Astrocyte of the cerebellum (primary cell): ENCODE measurements around the gene RAPGEF5.

Experiments
- DNase-seq: peaks from one replicate; pipeline ENCODE4 v3.0.0-alpha.2; 2011; ENCODE audit warnings: low read depth
- H3K4me3 ChIP-seq: 2 replicates; pipeline ENCODE4 v1.5.1; 2011; ENCODE audit warnings: mild to moderate bottlenecking, low read depth, low read length, moderate library complexity
- in situ Hi-C: cut with HindIII; loops from 2 replicates; pipeline ENCODE4 v1.10.0; 2017; ENCODE audit warnings: low sequenced_read_pairs
- TF ChIP-seq, protein P1 (sequence below): IDR thresholded peaks from 2 replicates; pipeline ENCODE4 v1.5.1; 2012; ENCODE audit warnings: low read length, low read depth, moderate library complexity, mild to moderate bottlenecking; ENCODE audit errors: missing control alignments

RAPGEF5 gene

DNA sequence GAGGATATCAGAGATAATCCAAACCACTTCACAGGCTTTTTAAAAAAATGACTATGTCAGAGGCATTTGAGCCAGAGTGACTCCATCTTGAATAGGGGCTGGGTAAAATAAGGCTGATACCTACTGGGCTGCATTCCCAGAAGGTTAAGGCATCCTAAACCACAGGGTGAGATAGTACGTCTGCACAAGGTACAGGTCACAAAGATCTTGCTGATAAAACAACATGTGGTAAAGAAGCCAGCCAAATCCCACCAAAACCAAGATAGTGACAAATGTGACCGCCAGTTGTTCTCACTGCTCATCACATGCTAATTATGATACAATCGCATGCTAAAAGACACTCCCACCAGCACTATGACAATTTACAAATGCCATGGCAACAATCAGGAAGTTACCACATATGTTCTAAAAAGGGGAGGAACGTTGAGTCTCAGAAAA lies 177.5 kb downstream of the RAPGEF5 start:
- in situ Hi-C loops: no loop called here
- no peak overlapping the region for H3K4me3 ChIP-seq
- DNase-seq: no peak
- TF ChIP-seq, protein P1, sequence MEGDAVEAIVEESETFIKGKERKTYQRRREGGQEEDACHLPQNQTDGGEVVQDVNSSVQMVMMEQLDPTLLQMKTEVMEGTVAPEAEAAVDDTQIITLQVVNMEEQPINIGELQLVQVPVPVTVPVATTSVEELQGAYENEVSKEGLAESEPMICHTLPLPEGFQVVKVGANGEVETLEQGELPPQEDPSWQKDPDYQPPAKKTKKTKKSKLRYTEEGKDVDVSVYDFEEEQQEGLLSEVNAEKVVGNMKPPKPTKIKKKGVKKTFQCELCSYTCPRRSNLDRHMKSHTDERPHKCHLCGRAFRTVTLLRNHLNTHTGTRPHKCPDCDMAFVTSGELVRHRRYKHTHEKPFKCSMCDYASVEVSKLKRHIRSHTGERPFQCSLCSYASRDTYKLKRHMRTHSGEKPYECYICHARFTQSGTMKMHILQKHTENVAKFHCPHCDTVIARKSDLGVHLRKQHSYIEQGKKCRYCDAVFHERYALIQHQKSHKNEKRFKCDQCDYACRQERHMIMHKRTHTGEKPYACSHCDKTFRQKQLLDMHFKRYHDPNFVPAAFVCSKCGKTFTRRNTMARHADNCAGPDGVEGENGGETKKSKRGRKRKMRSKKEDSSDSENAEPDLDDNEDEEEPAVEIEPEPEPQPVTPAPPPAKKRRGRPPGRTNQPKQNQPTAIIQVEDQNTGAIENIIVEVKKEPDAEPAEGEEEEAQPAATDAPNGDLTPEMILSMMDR: no peak

DNA sequence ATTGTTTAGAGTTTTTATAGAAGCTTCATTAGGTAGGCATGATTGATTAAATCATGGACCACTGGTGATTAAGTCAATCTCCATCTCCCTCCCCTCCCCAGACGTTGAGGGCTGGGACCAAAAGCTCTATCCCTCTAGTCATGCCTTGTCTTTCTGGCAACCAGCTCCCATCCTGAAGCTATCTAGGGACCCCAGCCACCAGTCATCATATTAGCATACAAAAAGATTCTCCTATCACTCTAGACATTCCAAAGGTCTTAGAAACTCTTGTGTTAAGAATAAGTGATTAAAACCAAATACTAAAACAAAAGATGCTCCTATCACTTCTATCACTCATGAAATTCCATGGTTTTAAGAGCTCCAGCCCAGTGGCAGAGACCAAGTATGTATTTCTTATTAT lies 178.2 kb downstream of the RAPGEF5 start:
- no peak overlapping the region for H3K4me3 ChIP-seq
- TF ChIP-seq, protein P1: no peak
- DNase-seq: no peak
- in situ Hi-C loops: no loop called here

DNA sequence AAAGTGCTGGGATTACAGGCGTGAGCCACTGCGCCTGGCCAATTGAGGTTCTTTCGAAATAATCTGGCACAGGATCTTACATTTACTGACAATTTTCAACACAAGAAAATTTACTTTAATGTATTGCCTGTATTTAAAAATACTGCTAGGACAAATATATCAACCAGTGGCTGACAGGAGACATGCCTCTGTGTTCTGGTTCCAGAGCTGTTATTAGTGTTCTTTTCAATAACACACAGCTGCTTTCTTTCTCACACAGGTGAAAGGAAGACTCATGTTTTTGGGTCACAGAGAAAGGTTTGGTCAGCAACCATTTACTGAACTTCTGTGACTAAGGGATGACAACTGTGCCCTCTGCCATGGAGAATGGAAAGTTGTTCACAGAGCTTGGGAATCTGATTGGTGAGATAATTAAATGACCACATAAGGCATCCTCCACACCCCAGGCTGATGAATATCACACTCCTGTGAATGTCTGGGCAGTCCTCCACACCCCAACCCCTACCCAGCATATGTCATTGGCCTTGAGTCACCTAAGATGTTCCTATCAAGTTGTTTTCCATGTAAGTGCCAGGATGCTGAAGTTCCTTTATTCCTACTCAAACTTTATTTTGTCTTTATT lies 180.1 kb downstream of the RAPGEF5 start:
- in situ Hi-C loops: no loop called here
- TF ChIP-seq, protein P1: no peak
- DNase-seq: no peak
- no peak overlapping the region for H3K4me3 ChIP-seq

DNA sequence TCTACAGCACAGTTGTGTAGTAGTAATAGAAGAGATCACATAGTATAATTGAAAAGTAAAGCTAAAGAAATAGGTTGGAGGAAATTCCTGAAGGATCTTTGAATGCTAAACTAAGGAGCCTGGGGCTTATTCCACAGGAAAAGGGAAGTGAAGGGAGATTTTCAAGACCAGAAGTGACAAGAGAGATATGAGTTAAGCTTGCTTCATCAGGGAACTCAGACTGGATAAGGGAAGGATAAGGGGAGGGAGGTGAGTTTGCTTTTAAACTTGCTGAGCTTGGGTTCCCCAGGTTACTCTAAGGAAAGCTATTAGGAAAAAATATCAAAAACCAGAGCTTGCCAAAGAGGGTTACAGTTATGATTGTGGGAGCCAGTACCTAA lies 182.4 kb downstream of the RAPGEF5 start:
- in situ Hi-C loops: no loop called here
- TF ChIP-seq, protein P1: no peak
- DNase-seq: no peak
- H3K4me3 ChIP-seq: no peak overlapping the region

DNA sequence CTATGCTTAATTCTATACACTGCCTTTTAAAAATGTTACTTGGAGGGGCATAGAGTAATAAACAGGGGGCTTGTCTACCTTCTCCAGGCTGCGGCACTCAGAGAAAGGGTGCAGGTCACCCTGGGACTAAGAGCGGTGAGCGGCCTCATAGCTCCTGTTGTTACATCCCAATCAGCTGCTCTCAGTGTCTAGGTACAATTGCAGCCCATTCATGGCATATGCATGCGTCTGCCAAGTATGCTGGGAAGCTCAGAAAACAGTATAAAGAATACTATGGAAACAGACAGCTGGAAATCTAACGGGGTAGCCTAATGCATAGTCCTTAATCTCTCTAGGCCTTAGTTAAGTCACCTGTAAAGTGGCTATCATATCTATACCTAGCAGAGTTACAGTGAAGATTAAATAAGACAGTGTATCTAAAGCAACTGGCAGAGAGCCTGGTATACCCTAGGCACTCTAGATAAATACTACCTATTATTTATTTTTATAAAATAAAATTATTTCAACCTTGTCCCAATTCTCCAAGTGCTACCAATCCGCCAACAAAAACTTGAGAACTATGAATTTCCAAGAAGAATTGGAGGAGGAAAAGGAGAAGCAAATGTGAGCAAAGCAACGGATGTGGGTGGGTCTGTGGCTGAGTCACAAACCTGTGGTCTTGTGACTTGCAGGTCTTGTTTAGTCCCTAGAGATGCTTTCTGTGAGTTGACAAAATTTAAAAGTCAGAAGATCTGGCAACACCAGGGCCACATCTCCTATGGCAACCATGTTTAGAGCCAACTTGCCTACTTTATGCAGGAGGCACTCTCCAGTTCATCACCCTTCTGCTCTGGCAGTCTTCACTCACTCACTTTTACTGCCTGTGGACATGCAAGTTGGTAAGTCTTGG lies 183.0 kb downstream of the RAPGEF5 start:
- in situ Hi-C loops: no loop called here
- no peak overlapping the region for H3K4me3 ChIP-seq
- TF ChIP-seq, protein P1: no peak
- no peak for DNase-seq

DNA sequence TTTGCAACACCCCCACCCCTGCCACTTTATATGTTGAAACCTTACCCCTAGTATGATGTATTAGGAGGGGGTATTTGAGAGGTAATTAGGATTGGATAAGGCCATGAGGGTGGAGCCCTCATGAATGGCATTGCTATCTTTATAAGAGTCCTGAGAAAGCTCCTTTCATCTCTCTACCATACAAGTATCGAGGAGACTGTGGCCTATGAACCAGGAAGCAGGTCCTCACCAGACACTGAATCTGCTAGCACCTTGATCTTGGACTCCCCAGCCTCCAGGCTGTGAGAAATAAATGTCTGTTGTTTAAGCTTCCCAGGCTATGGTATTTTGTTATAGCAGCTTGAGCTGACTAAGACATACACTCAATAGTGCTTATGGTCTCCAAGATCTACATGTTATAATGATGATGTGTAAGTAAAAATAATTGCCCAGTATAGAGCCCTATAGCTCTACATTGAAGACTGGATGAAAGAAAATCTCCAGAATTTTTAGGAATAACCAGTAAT lies 188.8 kb downstream of the RAPGEF5 start:
- no peak overlapping the region for H3K4me3 ChIP-seq
- TF ChIP-seq, protein P1: no peak
- in situ Hi-C loops: no loop called here
- DNase-seq: no peak
